ENCODE results near the gene RHOBTB3.

DNA sequence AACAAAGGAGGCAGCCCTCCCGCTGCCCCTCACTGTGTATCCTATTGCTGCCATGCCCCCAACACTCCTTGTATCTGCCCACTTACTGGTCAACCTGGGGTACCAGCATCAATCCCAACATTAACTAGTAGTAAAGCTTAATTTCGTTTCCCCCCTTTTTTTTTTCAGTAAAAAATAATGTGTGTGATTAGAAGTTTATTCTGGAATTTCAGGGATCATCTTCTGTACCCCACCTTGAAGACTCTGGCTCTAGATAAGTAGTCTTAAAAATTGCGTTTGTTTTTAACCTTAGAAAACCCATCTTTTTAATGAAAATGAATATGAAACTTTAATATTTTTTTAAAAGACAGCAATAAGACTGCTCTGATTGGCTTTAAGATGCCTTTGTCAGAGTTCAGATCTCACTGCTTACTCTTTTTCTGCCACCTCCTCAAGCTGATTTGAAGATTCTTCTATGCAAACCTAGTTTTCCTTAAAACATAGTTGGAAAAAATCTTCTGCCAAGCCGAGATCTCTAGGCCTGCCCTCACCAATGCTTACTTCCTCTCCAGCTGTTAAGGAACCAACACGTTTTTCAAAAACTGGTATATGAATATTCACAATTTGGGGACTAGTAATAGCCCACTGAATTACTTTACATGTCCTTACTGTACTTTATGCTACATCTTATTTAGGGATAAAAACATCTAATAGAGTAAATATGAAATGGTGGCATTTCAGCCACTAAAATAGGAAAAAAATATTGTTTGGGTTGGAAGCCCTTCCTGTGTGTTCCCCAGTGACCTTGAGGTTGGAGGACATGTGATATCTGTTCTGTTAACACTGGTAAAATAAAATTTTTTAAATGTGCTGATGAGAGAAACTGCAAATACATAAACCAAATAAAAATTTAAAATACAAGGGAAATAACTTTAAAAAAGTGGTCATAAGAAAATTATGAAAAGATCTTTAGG is 4.0 kb upstream of the RHOBTB3 start:
- TF ChIP-seq CTCF (IDR thresholded peaks at IDR 0.05), result no peak
- TF ChIP-seq RAD21 (conservative IDR thresholded peaks at IDR 0.05 in 1 of 2, IDR thresholded peaks at IDR 0.05 in 1 of 2), result no peak
- no peak for TF ChIP-seq POLR2A (IDR thresholded peaks at IDR 0.05; ENCODE audit: low read length)
- TF ChIP-seq JUN (IDR thresholded peaks at IDR 0.05), result no peak
- no peak for TF ChIP-seq SMC3 (IDR thresholded peaks at IDR 0.05)
- no peak for TF ChIP-seq PBX3 (IDR thresholded peaks at IDR 0.05)
- no peak for TF ChIP-seq JUNB (IDR thresholded peaks at IDR 0.05)

Measured in A549 (cell line).